ENCODE results near the gene GFRAL.

GRCh38 chr6:55320696-55321086, 6.6 kb upstream of the GFRAL start:
- no peak for TF ChIP-seq CTCF (IDR thresholded peaks at IDR 0.05; ENCODE audit: low read depth, low read length, poor library complexity, severe bottlenecking)
- TF ChIP-seq EZH2phosphoT487 (IDR thresholded peaks at IDR 0.05; ENCODE audit: borderline replicate concordance, low read length) = no peak

All from DOHH2 (cell line).